Ascending aorta (tissue), 2 donors: Measurements from ENCODE around the gene NOP58. TPM values are rescaled to one million over a fixed set of nuclear protein-coding genes. Genes with fewer than 3 reads are reported as not detected.

Experiments
- DNase-seq, 2 donors: peaks; one replicate each; pipeline ENCODE4 v3.0.0-alpha.2; 2019; ENCODE audit warnings: low spot score in 2 of 2
- H3K27ac ChIP-seq, 2 donors: fragments of 200-600 bp; sonication (generic); one replicate each; pipeline ENCODE4 v1.5.1; 2016 to 2017; ENCODE audit warnings: mild to moderate bottlenecking in 1 of 2
- H3K27me3 ChIP-seq: fragments of 200-600 bp; sonication (generic); one replicate; pipeline ENCODE4 v1.5.1; 2017
- H3K36me3 ChIP-seq, 2 donors: fragments of 200-600 bp; sonication (generic); one replicate each; pipeline ENCODE4 v1.5.1; 2016
- H3K4me1 ChIP-seq, 2 donors: fragments of 200-600 bp; sonication (generic); one replicate each; pipeline ENCODE4 v1.5.1; 2016 to 2017; ENCODE audit warnings: mild to moderate bottlenecking in 1 of 2
- H3K4me3 ChIP-seq, 2 donors: fragments of 200-600 bp; sonication (generic); one replicate each; pipeline ENCODE4 v1.5.1; 2016 to 2017; ENCODE audit warnings: mild to moderate bottlenecking in 1 of 2
- H3K9me3 ChIP-seq, 2 donors: fragments of 200-600 bp; sonication (generic); one replicate each; pipeline ENCODE4 v1.5.1; 2016
- CTCF ChIP-seq, 3 experiments: fragments of 200-600 bp in 2 of 3; fragments of 450-650 bp in 1 of 3; sonication (generic) in 2 of 3; IDR thresholded peaks; one replicate each; pipeline ENCODE4 v1.5.1; 2016 to 2019; ENCODE audit warnings: antibody characterized with exemption in 3 of 3, mild to moderate bottlenecking in 1 of 3, moderate library complexity in 1 of 3
- intact Hi-C: fragments of 100-400 bp; cut with DNase I; formaldehyde crosslinking; loops from one replicate; pipeline ENCODE4 v1.15.1; 2023
- total RNA-seq: library from RNA; depleted of rRNA; stranded (reverse); fragments of >200 nt; gene quantifications from one replicate; pipeline ENCODE4 v1.1.0, GENCODE V29; 2016

Gene NOP58
- total RNA-seq, 1 donor from 2014 or later, result 65.8 TPM

- Histone ChIP-seq H3K27ac (no peak overlapping the region), H3K27me3 (no peaks in the 10 kb centered on the region), H3K4me1 (no peaks in the 10 kb centered on the region), H3K9me3 (no peaks in the 10 kb centered on the region), H3K4me3 (no peak overlapping the region), H3K36me3 (peaks cover 63 to 89% of the 10 kb centered on the region in 2 donors)
- no peak for DNase-seq
- no peak for TF ChIP-seq CTCF (IDR thresholded peaks at IDR 0.05)
- intact Hi-C loops, result no loop called here
Measured at GRCh38 chr2:202289394-202290204, 24.0 kb downstream of the NOP58 start.

- Histone ChIP-seq H3K36me3 (peaks cover 58 to 84% of the 10 kb centered on the region in 2 donors), H3K4me1 (no peaks in the 10 kb centered on the region), H3K9me3 (no peaks in the 10 kb centered on the region), H3K27ac (no peak overlapping the region), H3K4me3 (no peak overlapping the region), H3K27me3 (no peaks in the 10 kb centered on the region)
- no peak for DNase-seq
- intact Hi-C loops, result no loop called here
- no peak for TF ChIP-seq CTCF (IDR thresholded peaks at IDR 0.05)
Measured at GRCh38 chr2:202290316-202290715, 24.8 kb downstream of the NOP58 start.

GRCh38 chr2:202290970-202291369 lies 25.4 kb downstream of the NOP58 start:
- Histone ChIP-seq H3K36me3 (peaks cover 59 to 84% of the 10 kb centered on the region in 2 donors), H3K27ac (no peak overlapping the region)
- intact Hi-C loops, result no loop called here

GRCh38 chr2:202299712-202300111 lies 34.1 kb downstream of the NOP58 start:
- H3K27ac ChIP-seq, result no peak overlapping the region
- no peak overlapping the region for H3K4me3 ChIP-seq
- H3K9me3 ChIP-seq, result no peaks in the 10 kb centered on the region
- peaks cover 54 to 79% of the 10 kb centered on the region in 2 donors for H3K36me3 ChIP-seq
- no peak for TF ChIP-seq CTCF (IDR thresholded peaks at IDR 0.05)
- intact Hi-C loops, result no loop called here
- no peaks in the 10 kb centered on the region for H3K27me3 ChIP-seq
- H3K4me1 ChIP-seq, result no peaks in the 10 kb centered on the region
- DNase-seq, result no peak

More at GRCh38 chr2:202290970-202291369, 25.4 kb downstream of the NOP58 start:
- Histone ChIP-seq H3K4me3 (no peak overlapping the region), H3K27me3 (no peaks in the 10 kb centered on the region), H3K9me3 (no peaks in the 10 kb centered on the region), H3K4me1 (no peaks in the 10 kb centered on the region)
- TF ChIP-seq CTCF (IDR thresholded peaks at IDR 0.05), result no peak
- DNase-seq, result no peak

- no peak for DNase-seq
- Histone ChIP-seq H3K27me3 (no peaks in the 10 kb centered on the region), H3K4me3 (no peak overlapping the region), H3K36me3 (peaks cover 48 to 60% of the 10 kb centered on the region in 2 donors), H3K4me1 (no peaks in the 10 kb centered on the region), H3K9me3 (no peaks in the 10 kb centered on the region), H3K27ac (no peak overlapping the region)
- TF ChIP-seq CTCF (IDR thresholded peaks at IDR 0.05), result no peak
- intact Hi-C loops, result no loop called here
Measured at GRCh38 chr2:202306034-202306433, 40.5 kb downstream of the NOP58 start.
